Mesothelial cell of epicardium (in vitro differentiated cells): ENCODE results near the gene TM4SF18. TPM values are rescaled to one million over a fixed set of nuclear protein-coding genes. Genes with fewer than 3 reads are reported as not detected.
A peak's percentile ranks its signal among the peaks of the same experiment; 100 is the strongest.
"Not testable (repeated sequence)": the region's sequence is repeated elsewhere in the genome, so short reads cannot be mapped to it uniquely, and the experiment has no call there.

ENCODE experiments used
- DNase-seq, 2 experiments: peaks; one replicate each; pipeline ENCODE4 v3.0.0; 2021; ENCODE audit warnings: low spot score in 2 of 2; ENCODE audit not compliant: unreplicated experiment in 2 of 2
- H3K27ac Mint-ChIP-seq: 2 replicates; pipeline ENCODE4 v1.8.0; 2021; ENCODE audit warnings: mixed read lengths
- H3K27me3 Mint-ChIP-seq: 2 replicates; pipeline ENCODE4 v1.8.0; 2021; ENCODE audit warnings: low read depth, mixed read lengths
- H3K36me3 Mint-ChIP-seq: 2 replicates; pipeline ENCODE4 v1.8.0; 2021; ENCODE audit warnings: mixed read lengths
- H3K4me1 Mint-ChIP-seq: 2 replicates; pipeline ENCODE4 v1.8.0; 2021; ENCODE audit warnings: mixed read lengths
- H3K4me3 Mint-ChIP-seq: 2 replicates; pipeline ENCODE4 v1.8.0; 2021; ENCODE audit warnings: mild to moderate bottlenecking, moderate library complexity, mixed read lengths
- H3K9me3 Mint-ChIP-seq: 2 replicates; pipeline ENCODE4 v1.8.0; 2021; ENCODE audit warnings: mixed read lengths
- CTCF ChIP-seq: fragments of 200-600 bp; sonication (generic); IDR thresholded peaks from one replicate; pipeline ENCODE4 v1.5.0; 2021; ENCODE audit warnings: antibody characterized with exemption; ENCODE audit not compliant: unreplicated experiment
- total RNA-seq: library from RNA; stranded (reverse); gene quantifications from 3 replicates; pipeline ENCODE4 v1.2.1, GENCODE V29; 2021

TM4SF18 gene
- total RNA-seq, 1 donor from 2014 or later = 0.13 TPM

GRCh38 chr3:149339931-149340309 lies 6.5 kb upstream of the TM4SF18 start:
- TF ChIP-seq CTCF = no peak
- H3K27me3 Mint-ChIP-seq = no peaks in the 10 kb centered on the region
- H3K9me3 Mint-ChIP-seq = no peaks in the 10 kb centered on the region
- DNase-seq = peak; percentile 22 to 42
- no peak overlapping the region for H3K4me3 Mint-ChIP-seq
- H3K27ac Mint-ChIP-seq = peak overlapping the region; percentile 34
- H3K36me3 Mint-ChIP-seq = no peaks in the 10 kb centered on the region
- peaks cover 14% of the 10 kb centered on the region for H3K4me1 Mint-ChIP-seq

GRCh38 chr3:149337486-149337885 lies 4.0 kb upstream of the TM4SF18 start:
- H3K27ac Mint-ChIP-seq, H3K27me3 Mint-ChIP-seq, H3K9me3 Mint-ChIP-seq, H3K36me3 Mint-ChIP-seq, DNase-seq, H3K4me3 Mint-ChIP-seq: not testable (repeated sequence)
- peaks cover 23% of the 10 kb centered on the region for H3K4me1 Mint-ChIP-seq

GRCh38 chr3:149336925-149337324 lies 3.5 kb upstream of the TM4SF18 start:
- Mint-ChIP-seq H3K9me3 (no peaks in the 10 kb centered on the region), H3K27me3 (no peaks in the 10 kb centered on the region), H3K4me1 (peaks cover 23% of the 10 kb centered on the region), H3K27ac (no peak overlapping the region), H3K36me3 (no peaks in the 10 kb centered on the region), H3K4me3 (no peak overlapping the region)
- DNase-seq = no peak
- no peak for TF ChIP-seq CTCF

- Mint-ChIP-seq H3K27me3 (no peaks in the 10 kb centered on the region), H3K4me3 (no peak overlapping the region), H3K9me3 (no peaks in the 10 kb centered on the region)
Observed at GRCh38 chr3:149332771-149333170, 665 bp downstream of the TM4SF18 start.

GRCh38 chr3:149332227-149332765 lies 1.1 kb downstream of the TM4SF18 start:
- no peak for TF ChIP-seq CTCF
- H3K4me1 Mint-ChIP-seq = peaks cover 13% of the 10 kb centered on the region
- no peak for DNase-seq
- H3K27ac Mint-ChIP-seq = no peak overlapping the region
- H3K36me3 Mint-ChIP-seq = no peaks in the 10 kb centered on the region
- H3K9me3 Mint-ChIP-seq = no peaks in the 10 kb centered on the region
- H3K27me3 Mint-ChIP-seq = no peaks in the 10 kb centered on the region
- no peak overlapping the region for H3K4me3 Mint-ChIP-seq

More at GRCh38 chr3:149332771-149333170, 665 bp downstream of the TM4SF18 start:
- no peak for DNase-seq
- no peak overlapping the region for H3K27ac Mint-ChIP-seq
- peaks cover 12% of the 10 kb centered on the region for H3K4me1 Mint-ChIP-seq
- no peak for TF ChIP-seq CTCF
- no peaks in the 10 kb centered on the region for H3K36me3 Mint-ChIP-seq

- peaks cover 15% of the 10 kb centered on the region for H3K4me1 Mint-ChIP-seq
- H3K9me3 Mint-ChIP-seq = no peaks in the 10 kb centered on the region
- no peak for DNase-seq
- no peak for TF ChIP-seq CTCF
- H3K27me3 Mint-ChIP-seq = no peaks in the 10 kb centered on the region
- H3K27ac Mint-ChIP-seq = no peak overlapping the region
- no peaks in the 10 kb centered on the region for H3K36me3 Mint-ChIP-seq
- H3K4me3 Mint-ChIP-seq = no peak overlapping the region
Observed at GRCh38 chr3:149331396-149331795, 2.0 kb downstream of the TM4SF18 start.
